Mesothelial cell of epicardium (in vitro differentiated cells): Measurements from ENCODE around the gene CFAP210. TPM values are rescaled to one million over a fixed set of nuclear protein-coding genes. Genes with fewer than 3 reads are reported as not detected.

Source experiments
- DNase-seq, 2 experiments: peaks; one replicate each; pipeline ENCODE4 v3.0.0; 2021; ENCODE audit warnings: low spot score in 2 of 2; ENCODE audit not compliant: unreplicated experiment in 2 of 2
- H3K27ac Mint-ChIP-seq: 2 replicates; pipeline ENCODE4 v1.8.0; 2021; ENCODE audit warnings: mixed read lengths
- H3K27me3 Mint-ChIP-seq: 2 replicates; pipeline ENCODE4 v1.8.0; 2021; ENCODE audit warnings: low read depth, mixed read lengths
- H3K36me3 Mint-ChIP-seq: 2 replicates; pipeline ENCODE4 v1.8.0; 2021; ENCODE audit warnings: mixed read lengths
- H3K4me1 Mint-ChIP-seq: 2 replicates; pipeline ENCODE4 v1.8.0; 2021; ENCODE audit warnings: mixed read lengths
- H3K4me3 Mint-ChIP-seq: 2 replicates; pipeline ENCODE4 v1.8.0; 2021; ENCODE audit warnings: mild to moderate bottlenecking, moderate library complexity, mixed read lengths
- H3K9me3 Mint-ChIP-seq: 2 replicates; pipeline ENCODE4 v1.8.0; 2021; ENCODE audit warnings: mixed read lengths
- total RNA-seq: library from RNA; stranded (reverse); gene quantifications from 3 replicates; pipeline ENCODE4 v1.2.1, GENCODE V29; 2021
- TF ChIP-seq, protein P1 (sequence below): fragments of 200-600 bp; sonication (generic); IDR thresholded peaks from one replicate; pipeline ENCODE4 v1.5.0; 2021; ENCODE audit warnings: antibody characterized with exemption; ENCODE audit not compliant: unreplicated experiment

The CFAP210 gene
- total RNA-seq, 1 donor from 2014 or later: 0.58 TPM

GRCh38 chr2:169735623-169736022, 41.4 kb upstream of the CFAP210 start:
- H3K4me1 Mint-ChIP-seq: peaks cover 32% of the 10 kb centered on the region
- H3K27me3 Mint-ChIP-seq: peaks cover 9% of the 10 kb centered on the region
- no peak for DNase-seq
- H3K4me3 Mint-ChIP-seq: peak overlapping the region; percentile 84
- peaks cover 6% of the 10 kb centered on the region for H3K36me3 Mint-ChIP-seq
- no peaks in the 10 kb centered on the region for H3K9me3 Mint-ChIP-seq
- no peak overlapping the region for H3K27ac Mint-ChIP-seq
- TF ChIP-seq, protein P1, sequence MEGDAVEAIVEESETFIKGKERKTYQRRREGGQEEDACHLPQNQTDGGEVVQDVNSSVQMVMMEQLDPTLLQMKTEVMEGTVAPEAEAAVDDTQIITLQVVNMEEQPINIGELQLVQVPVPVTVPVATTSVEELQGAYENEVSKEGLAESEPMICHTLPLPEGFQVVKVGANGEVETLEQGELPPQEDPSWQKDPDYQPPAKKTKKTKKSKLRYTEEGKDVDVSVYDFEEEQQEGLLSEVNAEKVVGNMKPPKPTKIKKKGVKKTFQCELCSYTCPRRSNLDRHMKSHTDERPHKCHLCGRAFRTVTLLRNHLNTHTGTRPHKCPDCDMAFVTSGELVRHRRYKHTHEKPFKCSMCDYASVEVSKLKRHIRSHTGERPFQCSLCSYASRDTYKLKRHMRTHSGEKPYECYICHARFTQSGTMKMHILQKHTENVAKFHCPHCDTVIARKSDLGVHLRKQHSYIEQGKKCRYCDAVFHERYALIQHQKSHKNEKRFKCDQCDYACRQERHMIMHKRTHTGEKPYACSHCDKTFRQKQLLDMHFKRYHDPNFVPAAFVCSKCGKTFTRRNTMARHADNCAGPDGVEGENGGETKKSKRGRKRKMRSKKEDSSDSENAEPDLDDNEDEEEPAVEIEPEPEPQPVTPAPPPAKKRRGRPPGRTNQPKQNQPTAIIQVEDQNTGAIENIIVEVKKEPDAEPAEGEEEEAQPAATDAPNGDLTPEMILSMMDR: no peak

- Mint-ChIP-seq H3K9me3 (no peaks in the 10 kb centered on the region), H3K27ac (peak overlapping the region; percentile 76), H3K27me3 (peaks cover 9% of the 10 kb centered on the region), H3K4me1 (peaks cover 29% of the 10 kb centered on the region), H3K36me3 (peaks cover 4% of the 10 kb centered on the region), H3K4me3 (peak overlapping the region; percentile 84)
- DNase-seq: peak; percentile 40 to 69
- TF ChIP-seq, protein P1: no peak
Measured at GRCh38 chr2:169734169-169734847, 40.1 kb upstream of the CFAP210 start.

GRCh38 chr2:169732583-169733358, 38.6 kb upstream of the CFAP210 start:
- no peak overlapping the region for H3K27ac Mint-ChIP-seq
- peaks cover 9% of the 10 kb centered on the region for H3K27me3 Mint-ChIP-seq

GRCh38 chr2:169732075-169732474, 37.9 kb upstream of the CFAP210 start:
- no peak for DNase-seq
- Mint-ChIP-seq H3K27ac (no peak overlapping the region), H3K36me3 (no peaks in the 10 kb centered on the region), H3K9me3 (no peaks in the 10 kb centered on the region), H3K27me3 (peaks cover 9% of the 10 kb centered on the region), H3K4me1 (peaks cover 23% of the 10 kb centered on the region), H3K4me3 (peak overlapping the region; percentile 13)
- TF ChIP-seq, protein P1: no peak

More at GRCh38 chr2:169732583-169733358, 38.6 kb upstream of the CFAP210 start:
- DNase-seq: no peak
- peak overlapping the region; percentile 84 for H3K4me3 Mint-ChIP-seq
- H3K36me3 Mint-ChIP-seq: no peaks in the 10 kb centered on the region
- TF ChIP-seq, protein P1: no peak
- no peaks in the 10 kb centered on the region for H3K9me3 Mint-ChIP-seq
- peaks cover 25% of the 10 kb centered on the region for H3K4me1 Mint-ChIP-seq

DNA sequence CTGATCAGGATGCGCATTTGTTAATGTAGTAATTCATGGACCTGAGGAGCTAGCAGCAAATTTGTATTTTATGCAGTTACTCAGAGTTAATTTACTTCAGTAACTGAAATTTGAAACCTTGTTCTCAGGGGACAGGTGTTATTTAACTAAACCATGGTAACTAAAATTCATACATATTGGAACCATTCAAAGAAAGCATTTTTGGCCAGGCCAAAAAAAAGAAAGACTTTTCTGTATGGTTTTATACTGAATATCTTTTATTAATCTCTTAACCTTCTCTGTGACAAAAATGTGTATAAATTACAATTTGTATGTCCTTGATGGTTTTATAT, 35.0 kb upstream of the CFAP210 start:
- Mint-ChIP-seq H3K27me3 (peaks cover 9% of the 10 kb centered on the region), H3K9me3 (no peaks in the 10 kb centered on the region), H3K4me3 (no peak overlapping the region), H3K36me3 (no peaks in the 10 kb centered on the region), H3K27ac (no peak overlapping the region), H3K4me1 (peaks cover 2% of the 10 kb centered on the region)
- TF ChIP-seq, protein P1: no peak
- no peak for DNase-seq
